HL-60 (cell line): ENCODE results near the gene SPATA20.

Experiments
- DNase-seq, 2 experiments: peaks; one replicate each; pipeline ENCODE4 v3.0.0-alpha.2; 2010 to 2020; ENCODE audit warnings: low read depth in 1 of 2, low spot score in 1 of 2
- H3K27ac ChIP-seq: fragments of 250-450 bp; sonication (Bioruptor Pico); replicated peaks from 2 replicates; pipeline ENCODE4 v1.5.1; 2020; ENCODE audit warnings: mild to moderate bottlenecking, moderate library complexity
- H3K27me3 ChIP-seq: fragments of 250-450 bp; sonication (Bioruptor Pico); 2 replicates; pipeline ENCODE4 v1.5.1; 2021; ENCODE audit warnings: mild to moderate bottlenecking, moderate library complexity; ENCODE audit not compliant: insufficient read depth, poor library complexity, severe bottlenecking
- H3K4me3 ChIP-seq: replicated peaks from 2 replicates; pipeline ENCODE4 v1.5.1; 2011; ENCODE audit warnings: mild to moderate bottlenecking, control low read depth, low read length; ENCODE audit not compliant: insufficient read depth
- CTCF ChIP-seq: IDR thresholded peaks from one replicate; pipeline ENCODE4 v1.5.1; 2011; ENCODE audit warnings: low read length, control low read depth, inconsistent platforms; ENCODE audit not compliant: insufficient read depth
- GABPA ChIP-seq: IDR thresholded peaks from 2 replicates; pipeline ENCODE4 v1.6.1; 2012; ENCODE audit warnings: low read depth
- POLR2AphosphoS5 ChIP-seq: IDR thresholded peaks from 2 replicates; pipeline ENCODE4 v1.6.1; 2012; ENCODE audit warnings: low read depth
- SPI1 ChIP-seq: IDR thresholded peaks from 2 replicates; pipeline ENCODE4 v1.6.1; 2012; ENCODE audit warnings: low read depth, mild to moderate bottlenecking, borderline replicate concordance
- TF ChIP-seq, protein P1 (sequence below): IDR thresholded peaks from 2 replicates; pipeline ENCODE4 v1.6.1; 2012; ENCODE audit warnings: low read depth; ENCODE audit not compliant: insufficient replicate concordance

Gene SPATA20

DNA sequence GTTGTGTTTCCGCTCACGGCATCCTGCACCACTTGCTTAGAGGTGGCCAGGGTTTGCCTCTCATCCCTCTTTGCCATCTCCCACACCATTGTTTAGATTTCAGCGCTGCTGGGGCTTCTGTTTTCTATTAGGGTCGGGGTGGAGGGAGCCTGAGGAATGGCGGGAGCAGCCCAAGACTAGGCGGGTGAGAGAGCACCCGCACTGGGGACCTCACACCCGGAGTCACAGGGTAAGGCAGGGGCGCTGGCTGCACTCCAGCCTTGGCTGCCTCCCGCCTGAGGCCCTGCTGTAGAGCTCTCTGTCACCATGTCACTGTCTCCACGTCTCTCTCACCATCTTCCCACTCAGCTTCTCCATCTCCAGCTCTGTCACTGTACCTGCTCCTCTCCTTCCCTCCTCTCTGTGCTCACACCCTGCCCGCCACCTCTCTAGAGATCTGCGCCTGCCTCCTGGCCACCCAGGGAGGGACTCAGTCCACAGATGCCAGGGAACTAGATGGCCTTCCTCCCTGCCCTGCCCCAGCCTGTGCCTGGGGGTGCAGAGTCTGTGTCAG, 54.9 kb downstream of the SPATA20 start:
- Histone ChIP-seq H3K4me3 (no peak overlapping the region), H3K27ac (no peak overlapping the region), H3K27me3 (peaks cover 34% of the 10 kb centered on the region)
- no peak for TF ChIP-seq CTCF
- no peak for TF ChIP-seq SPI1
- TF ChIP-seq GABPA, result no peak
- TF ChIP-seq, protein P1, sequence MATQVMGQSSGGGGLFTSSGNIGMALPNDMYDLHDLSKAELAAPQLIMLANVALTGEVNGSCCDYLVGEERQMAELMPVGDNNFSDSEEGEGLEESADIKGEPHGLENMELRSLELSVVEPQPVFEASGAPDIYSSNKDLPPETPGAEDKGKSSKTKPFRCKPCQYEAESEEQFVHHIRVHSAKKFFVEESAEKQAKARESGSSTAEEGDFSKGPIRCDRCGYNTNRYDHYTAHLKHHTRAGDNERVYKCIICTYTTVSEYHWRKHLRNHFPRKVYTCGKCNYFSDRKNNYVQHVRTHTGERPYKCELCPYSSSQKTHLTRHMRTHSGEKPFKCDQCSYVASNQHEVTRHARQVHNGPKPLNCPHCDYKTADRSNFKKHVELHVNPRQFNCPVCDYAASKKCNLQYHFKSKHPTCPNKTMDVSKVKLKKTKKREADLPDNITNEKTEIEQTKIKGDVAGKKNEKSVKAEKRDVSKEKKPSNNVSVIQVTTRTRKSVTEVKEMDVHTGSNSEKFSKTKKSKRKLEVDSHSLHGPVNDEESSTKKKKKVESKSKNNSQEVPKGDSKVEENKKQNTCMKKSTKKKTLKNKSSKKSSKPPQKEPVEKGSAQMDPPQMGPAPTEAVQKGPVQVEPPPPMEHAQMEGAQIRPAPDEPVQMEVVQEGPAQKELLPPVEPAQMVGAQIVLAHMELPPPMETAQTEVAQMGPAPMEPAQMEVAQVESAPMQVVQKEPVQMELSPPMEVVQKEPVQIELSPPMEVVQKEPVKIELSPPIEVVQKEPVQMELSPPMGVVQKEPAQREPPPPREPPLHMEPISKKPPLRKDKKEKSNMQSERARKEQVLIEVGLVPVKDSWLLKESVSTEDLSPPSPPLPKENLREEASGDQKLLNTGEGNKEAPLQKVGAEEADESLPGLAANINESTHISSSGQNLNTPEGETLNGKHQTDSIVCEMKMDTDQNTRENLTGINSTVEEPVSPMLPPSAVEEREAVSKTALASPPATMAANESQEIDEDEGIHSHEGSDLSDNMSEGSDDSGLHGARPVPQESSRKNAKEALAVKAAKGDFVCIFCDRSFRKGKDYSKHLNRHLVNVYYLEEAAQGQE, result no peak
- no peak for TF ChIP-seq POLR2AphosphoS5
- DNase-seq, result no peak

GRCh38 chr17:50602836-50603235, 55.9 kb downstream of the SPATA20 start:
- Histone ChIP-seq H3K27me3 (peaks cover 41% of the 10 kb centered on the region), H3K4me3 (no peak overlapping the region), H3K27ac (no peak overlapping the region)
- DNase-seq, result no peak
- TF ChIP-seq, protein P1, result no peak
- no peak for TF ChIP-seq POLR2AphosphoS5
- TF ChIP-seq GABPA, result no peak
- TF ChIP-seq SPI1, result no peak
- no peak for TF ChIP-seq CTCF

- H3K4me3 ChIP-seq, result no peak overlapping the region
- no peak overlapping the region for H3K27ac ChIP-seq
- DNase-seq, result no peak
- peaks cover 44% of the 10 kb centered on the region for H3K27me3 ChIP-seq
- no peak for TF ChIP-seq POLR2AphosphoS5
- TF ChIP-seq GABPA, result no peak
- no peak for TF ChIP-seq CTCF
- TF ChIP-seq SPI1, result no peak
- TF ChIP-seq, protein P1, result no peak
These were observed 56.4 kb downstream of the SPATA20 start for GRCh38 chr17:50603340-50603739.
